Loucy (cell line): Measurements from ENCODE around the gene NAT8L.
"Not testable (repeated sequence)": the region's sequence is repeated elsewhere in the genome, so short reads cannot be mapped to it uniquely, and the experiment has no call there.

Source experiments
- H2AFZ ChIP-seq: fragments of 200-600 bp; sonication (generic); 2 replicates; pipeline ENCODE4 v1.6.0; 2016; ENCODE audit warnings: antibody characterized with exemption, mild to moderate bottlenecking, low read length, moderate library complexity
- H3F3A ChIP-seq: fragments of 200-600 bp; 2 replicates; pipeline ENCODE4 v1.6.0; 2016; ENCODE audit warnings: antibody characterized with exemption, low read depth, mild to moderate bottlenecking
- H3K27me3 ChIP-seq: fragments of 200-600 bp; sonication (generic); 2 replicates; pipeline ENCODE4 v1.6.1; 2014; ENCODE audit warnings: low read length, mild to moderate bottlenecking; ENCODE audit not compliant: insufficient read depth, poor library complexity, severe bottlenecking
- H3K36me3 ChIP-seq: fragments of 200-600 bp; sonication (generic); 2 replicates; pipeline ENCODE4 v1.6.1; 2016; ENCODE audit warnings: low read length; ENCODE audit not compliant: insufficient read depth
- H3K4me1 ChIP-seq: fragments of 200-600 bp; sonication (generic); 2 replicates; pipeline ENCODE4 v1.5.1; 2014; ENCODE audit warnings: low read length, mild to moderate bottlenecking; ENCODE audit not compliant: insufficient read depth, poor library complexity, severe bottlenecking
- H3K4me2 ChIP-seq: fragments of 200-600 bp; sonication (generic); 2 replicates; pipeline ENCODE4 v1.6.0; 2014; ENCODE audit warnings: antibody characterized with exemption, low read length, low read depth, mild to moderate bottlenecking; ENCODE audit not compliant: poor library complexity, severe bottlenecking
- H3K4me3 ChIP-seq: fragments of 200-600 bp; sonication (generic); 2 replicates; pipeline ENCODE4 v1.5.1; 2014; ENCODE audit warnings: low read length, mild to moderate bottlenecking, mixed read lengths; ENCODE audit not compliant: poor library complexity, severe bottlenecking
- H3K79me2 ChIP-seq: fragments of 200-600 bp; sonication (generic); 2 replicates; pipeline ENCODE4 v1.6.1; 2014; ENCODE audit warnings: low read length; ENCODE audit not compliant: insufficient read depth
- H3K9ac ChIP-seq: fragments of 200-600 bp; sonication (generic); 2 replicates; pipeline ENCODE4 v1.6.0; 2014; ENCODE audit warnings: mild to moderate bottlenecking, low read depth, low read length, moderate library complexity; ENCODE audit not compliant: poor library complexity, severe bottlenecking
- H3K9me2 ChIP-seq: fragments of 200-600 bp; sonication (generic); replicated peaks from 2 replicates; pipeline ENCODE4 v1.6.1; 2016; ENCODE audit warnings: low read depth, low read length, mixed read lengths
- H3K9me3 ChIP-seq: fragments of 200-600 bp; sonication (generic); 2 replicates; pipeline ENCODE4 v1.6.1; 2014; ENCODE audit warnings: mild to moderate bottlenecking, antibody characterized with exemption, low read length, low read depth; ENCODE audit not compliant: insufficient read depth
- H4K20me1 ChIP-seq: fragments of 200-600 bp; sonication (generic); 2 replicates; pipeline ENCODE4 v1.6.0; 2014; ENCODE audit warnings: antibody characterized with exemption, low read length, mild to moderate bottlenecking; ENCODE audit not compliant: insufficient read depth, poor library complexity, severe bottlenecking
- EZH2phosphoT487 ChIP-seq: fragments of 200-600 bp; IDR thresholded peaks from 2 replicates; pipeline ENCODE4 v1.6.1; 2018; ENCODE audit warnings: antibody characterized with exemption, mild to moderate bottlenecking, moderate library complexity, borderline replicate concordance
- TF ChIP-seq, protein P1 (sequence below): fragments of 200-600 bp; sonication (generic); conservative IDR thresholded peaks from 2 replicates; pipeline ENCODE4 v1.5.1; 2014; ENCODE audit warnings: mild to moderate bottlenecking, antibody characterized with exemption, low read length

NAT8L gene

DNA sequence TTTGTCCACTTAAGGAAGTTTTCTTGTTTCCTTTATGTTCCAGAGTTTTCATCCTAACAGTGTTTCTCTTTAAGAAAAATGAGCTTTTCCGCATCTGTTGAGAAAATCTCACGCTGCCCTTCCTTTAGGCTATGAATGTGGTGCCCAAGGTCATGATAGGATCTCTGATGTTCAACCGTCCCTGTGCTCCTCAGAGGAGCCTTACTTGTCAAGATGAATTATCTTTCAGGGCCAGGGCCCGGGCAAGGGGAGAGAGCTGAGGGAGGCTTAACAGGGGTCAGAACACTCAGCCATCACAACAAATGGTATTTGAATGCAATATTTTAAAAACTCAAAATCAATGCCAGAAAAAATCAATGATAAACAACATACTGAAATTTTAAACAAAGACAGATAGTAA lies 44.1 kb upstream of the NAT8L start:
- H3K36me3 ChIP-seq, result no peaks in the 10 kb centered on the region
- H4K20me1 ChIP-seq, result no peaks in the 10 kb centered on the region
- H3K9me3 ChIP-seq, result no peaks in the 10 kb centered on the region
- no peak overlapping the region for H3K4me2 ChIP-seq
- H2AFZ ChIP-seq, result no peak overlapping the region
- H3K27me3 ChIP-seq, result no peaks in the 10 kb centered on the region
- TF ChIP-seq EZH2phosphoT487, result no peak
- TF ChIP-seq, protein P1, sequence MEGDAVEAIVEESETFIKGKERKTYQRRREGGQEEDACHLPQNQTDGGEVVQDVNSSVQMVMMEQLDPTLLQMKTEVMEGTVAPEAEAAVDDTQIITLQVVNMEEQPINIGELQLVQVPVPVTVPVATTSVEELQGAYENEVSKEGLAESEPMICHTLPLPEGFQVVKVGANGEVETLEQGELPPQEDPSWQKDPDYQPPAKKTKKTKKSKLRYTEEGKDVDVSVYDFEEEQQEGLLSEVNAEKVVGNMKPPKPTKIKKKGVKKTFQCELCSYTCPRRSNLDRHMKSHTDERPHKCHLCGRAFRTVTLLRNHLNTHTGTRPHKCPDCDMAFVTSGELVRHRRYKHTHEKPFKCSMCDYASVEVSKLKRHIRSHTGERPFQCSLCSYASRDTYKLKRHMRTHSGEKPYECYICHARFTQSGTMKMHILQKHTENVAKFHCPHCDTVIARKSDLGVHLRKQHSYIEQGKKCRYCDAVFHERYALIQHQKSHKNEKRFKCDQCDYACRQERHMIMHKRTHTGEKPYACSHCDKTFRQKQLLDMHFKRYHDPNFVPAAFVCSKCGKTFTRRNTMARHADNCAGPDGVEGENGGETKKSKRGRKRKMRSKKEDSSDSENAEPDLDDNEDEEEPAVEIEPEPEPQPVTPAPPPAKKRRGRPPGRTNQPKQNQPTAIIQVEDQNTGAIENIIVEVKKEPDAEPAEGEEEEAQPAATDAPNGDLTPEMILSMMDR, result no peak
- H3K4me1 ChIP-seq, result no peaks in the 10 kb centered on the region
- no peak overlapping the region for H3K4me3 ChIP-seq
- H3K9ac ChIP-seq, result no peak overlapping the region
- H3F3A ChIP-seq, result no peaks in the 10 kb centered on the region
- H3K79me2 ChIP-seq, result no peaks in the 10 kb centered on the region
- no peaks in the 10 kb centered on the region for H3K9me2 ChIP-seq

DNA sequence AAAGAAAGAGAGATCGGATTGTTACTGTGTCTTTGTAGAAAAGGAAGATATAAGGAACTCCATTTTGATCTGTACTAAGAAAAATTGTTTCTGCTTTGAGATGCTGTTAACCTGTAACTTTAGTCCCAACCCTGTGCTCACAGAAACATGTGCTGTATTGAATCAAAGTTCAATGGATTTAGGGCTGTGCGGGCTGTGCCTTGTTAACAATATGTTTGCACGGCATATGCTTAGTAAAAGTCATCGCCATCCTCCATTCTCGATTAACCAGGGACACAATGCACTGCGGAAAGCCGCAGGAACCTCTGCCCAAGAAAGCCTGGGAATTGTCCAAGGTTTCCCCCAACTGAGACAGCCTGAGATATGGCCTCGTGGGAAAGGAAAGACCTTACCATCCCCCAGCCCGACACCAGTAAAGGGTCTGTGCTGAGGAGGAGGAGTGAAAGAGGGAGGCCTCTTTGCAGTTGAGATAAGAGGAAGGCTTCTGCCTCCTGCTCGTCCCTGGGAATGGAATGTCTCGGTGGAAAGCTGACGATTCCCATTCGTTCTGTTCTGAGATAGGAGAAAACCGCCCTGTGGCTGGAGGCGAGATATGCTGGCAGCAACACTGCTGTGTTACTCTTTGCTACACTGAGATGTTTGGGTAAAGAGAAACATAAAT lies 37.6 kb upstream of the NAT8L start:
- H3K4me3 ChIP-seq, H4K20me1 ChIP-seq, H3K9ac ChIP-seq, H3F3A ChIP-seq, H3K27me3 ChIP-seq, H3K79me2 ChIP-seq, H3K9me2 ChIP-seq, H2AFZ ChIP-seq, H3K36me3 ChIP-seq, H3K4me1 ChIP-seq, H3K9me3 ChIP-seq, H3K4me2 ChIP-seq: not testable (repeated sequence)

- no peaks in the 10 kb centered on the region for H3F3A ChIP-seq
- no peaks in the 10 kb centered on the region for H3K9me3 ChIP-seq
- H3K4me3 ChIP-seq, result no peak overlapping the region
- no peaks in the 10 kb centered on the region for H3K36me3 ChIP-seq
- H3K4me1 ChIP-seq, result no peaks in the 10 kb centered on the region
- no peaks in the 10 kb centered on the region for H3K79me2 ChIP-seq
- no peak overlapping the region for H3K9ac ChIP-seq
- no peaks in the 10 kb centered on the region for H3K9me2 ChIP-seq
- no peak overlapping the region for H3K4me2 ChIP-seq
- H4K20me1 ChIP-seq, result no peaks in the 10 kb centered on the region
- TF ChIP-seq, protein P1, result no peak
- no peak for TF ChIP-seq EZH2phosphoT487
- H3K27me3 ChIP-seq, result no peaks in the 10 kb centered on the region
- H2AFZ ChIP-seq, result no peak overlapping the region
Observed at GRCh38 chr4:2024683-2025082, 34.4 kb upstream of the NAT8L start.

GRCh38 chr4:2025817-2026216 lies 33.3 kb upstream of the NAT8L start:
- no peak overlapping the region for H3K4me3 ChIP-seq
- H3K4me1 ChIP-seq, result no peaks in the 10 kb centered on the region
- no peaks in the 10 kb centered on the region for H4K20me1 ChIP-seq
- H3K9ac ChIP-seq, result no peak overlapping the region
- no peak overlapping the region for H3K4me2 ChIP-seq
- TF ChIP-seq, protein P1, result no peak
- no peak for TF ChIP-seq EZH2phosphoT487
- no peaks in the 10 kb centered on the region for H3K79me2 ChIP-seq
- no peaks in the 10 kb centered on the region for H3F3A ChIP-seq
- H3K27me3 ChIP-seq, result no peaks in the 10 kb centered on the region
- H3K9me2 ChIP-seq, result no peaks in the 10 kb centered on the region
- no peak overlapping the region for H2AFZ ChIP-seq
- H3K9me3 ChIP-seq, result no peaks in the 10 kb centered on the region
- H3K36me3 ChIP-seq, result no peaks in the 10 kb centered on the region

DNA sequence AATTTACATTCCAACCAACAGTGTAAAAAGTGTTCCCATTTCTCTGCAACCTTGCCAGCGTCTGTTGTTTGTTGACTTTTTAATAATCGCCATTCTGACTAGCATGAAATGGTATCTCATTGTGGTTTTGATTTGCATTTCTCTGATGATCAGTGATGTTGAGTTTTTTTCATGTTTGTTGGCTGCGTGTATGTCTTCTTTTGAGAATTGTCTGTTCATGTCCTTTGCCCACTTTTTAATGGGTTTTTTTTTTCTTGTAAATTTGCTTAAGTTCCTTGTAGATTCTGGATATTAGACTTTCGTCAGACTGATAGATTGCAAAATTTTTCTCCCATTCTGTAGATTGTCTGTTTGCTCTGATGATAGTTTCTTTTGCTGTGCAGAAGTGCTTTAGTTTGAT lies 32.0 kb upstream of the NAT8L start:
- not testable (repeated sequence) for H3F3A ChIP-seq, H3K36me3 ChIP-seq, H3K9me3 ChIP-seq, H3K4me3 ChIP-seq, H3K79me2 ChIP-seq, H3K4me2 ChIP-seq, H3K4me1 ChIP-seq, H3K9ac ChIP-seq, H3K27me3 ChIP-seq, H4K20me1 ChIP-seq, H2AFZ ChIP-seq, H3K9me2 ChIP-seq
